T-helper 17 cell (primary cell): ENCODE results near the gene DIAPH3. TPM values are rescaled to one million over a fixed set of nuclear protein-coding genes. Genes with fewer than 3 reads are reported as not detected.

Experiments
- ATAC-seq: fragments of 150-1000 bp; cut with Tn5 transposase; 2 replicates; pipeline ENCODE4 v1.10.0; 2021; ENCODE audit warnings: mild to moderate bottlenecking, moderate library complexity
- DNase-seq, 3 donors: peaks; one replicate each; pipeline versions ENCODE4 v3.0.0 to v3.0.0-alpha.2; 2020 to 2021
- H3K9me3 ChIP-seq: one replicate; pipeline ENCODE4 v1.7.0; 2013; ENCODE audit warnings: low read length, mild to moderate bottlenecking; ENCODE audit not compliant: control insufficient read depth, poor library complexity, severe bottlenecking
- H3K27ac Mint-ChIP-seq: one replicate; pipeline ENCODE4 v1.8.0; 2022; ENCODE audit warnings: mild to moderate bottlenecking, moderate library complexity, mixed read lengths
- H3K27me3 Mint-ChIP-seq: one replicate; pipeline ENCODE4 v1.8.0; 2022; ENCODE audit warnings: mixed read lengths
- H3K36me3 Mint-ChIP-seq: one replicate; pipeline ENCODE4 v1.8.0; 2022; ENCODE audit warnings: low read depth, mixed read lengths
- H3K4me1 Mint-ChIP-seq: one replicate; pipeline ENCODE4 v1.8.0; 2022; ENCODE audit warnings: mild to moderate bottlenecking, mixed read lengths
- H3K4me3 Mint-ChIP-seq: one replicate; pipeline ENCODE4 v1.8.0; 2022; ENCODE audit warnings: mild to moderate bottlenecking, moderate library complexity, mixed read lengths
- total RNA-seq, 4 donors: library from RNA in 2 of 4; stranded (reverse) in 2 of 4; gene quantifications; one replicate each; pipeline ENCODE4 v1.2.3 and lab custom pipeline; 2022 to 2026

Gene DIAPH3
- total RNA-seq, 2 donors from 2014 or later = 0.42 TPM; not detected in 1

GRCh38 chr13:59679254-59679653, 484.5 kb downstream of the DIAPH3 start:
- H3K4me3 Mint-ChIP-seq = no peak overlapping the region
- H3K4me1 Mint-ChIP-seq = peaks cover 6% of the 10 kb centered on the region
- H3K36me3 Mint-ChIP-seq = no peaks in the 10 kb centered on the region
- no peak for DNase-seq
- no peak overlapping the region for H3K27ac Mint-ChIP-seq
- no peaks in the 10 kb centered on the region for H3K9me3 ChIP-seq
- no peak for ATAC-seq
- H3K27me3 Mint-ChIP-seq = no peaks in the 10 kb centered on the region

- peak; percentile 75 for ATAC-seq
- H3K9me3 ChIP-seq = no peaks in the 10 kb centered on the region
- Mint-ChIP-seq H3K27ac (no peak overlapping the region), H3K4me1 (peaks cover 4% of the 10 kb centered on the region), H3K36me3 (no peaks in the 10 kb centered on the region), H3K4me3 (no peak overlapping the region), H3K27me3 (no peaks in the 10 kb centered on the region)
- no peak for DNase-seq
Measured at GRCh38 chr13:59677966-59678814, 485.5 kb downstream of the DIAPH3 start.

GRCh38 chr13:59677430-59677829, 486.3 kb downstream of the DIAPH3 start:
- Mint-ChIP-seq H3K4me3 (no peak overlapping the region), H3K4me1 (peaks cover 6% of the 10 kb centered on the region), H3K27ac (no peak overlapping the region), H3K36me3 (no peaks in the 10 kb centered on the region), H3K27me3 (no peaks in the 10 kb centered on the region)
- ATAC-seq (no peak), DNase-seq (no peak)
- H3K9me3 ChIP-seq = no peaks in the 10 kb centered on the region

GRCh38 chr13:59674616-59675015, 489.1 kb downstream of the DIAPH3 start:
- H3K4me1 Mint-ChIP-seq = peaks cover 6% of the 10 kb centered on the region

GRCh38 chr13:59673286-59673685, 490.4 kb downstream of the DIAPH3 start:
- Mint-ChIP-seq H3K27ac (no peak overlapping the region), H3K36me3 (no peaks in the 10 kb centered on the region), H3K27me3 (no peaks in the 10 kb centered on the region), H3K4me3 (no peak overlapping the region), H3K4me1 (peaks cover 6% of the 10 kb centered on the region)
- no peak for ATAC-seq
- DNase-seq = no peak
- no peaks in the 10 kb centered on the region for H3K9me3 ChIP-seq

More at GRCh38 chr13:59674616-59675015, 489.1 kb downstream of the DIAPH3 start:
- H3K9me3 ChIP-seq = no peaks in the 10 kb centered on the region
- no peak for DNase-seq
- no peak for ATAC-seq
- Mint-ChIP-seq H3K27me3 (no peaks in the 10 kb centered on the region), H3K4me3 (no peak overlapping the region), H3K27ac (no peak overlapping the region), H3K36me3 (no peaks in the 10 kb centered on the region)

DNA sequence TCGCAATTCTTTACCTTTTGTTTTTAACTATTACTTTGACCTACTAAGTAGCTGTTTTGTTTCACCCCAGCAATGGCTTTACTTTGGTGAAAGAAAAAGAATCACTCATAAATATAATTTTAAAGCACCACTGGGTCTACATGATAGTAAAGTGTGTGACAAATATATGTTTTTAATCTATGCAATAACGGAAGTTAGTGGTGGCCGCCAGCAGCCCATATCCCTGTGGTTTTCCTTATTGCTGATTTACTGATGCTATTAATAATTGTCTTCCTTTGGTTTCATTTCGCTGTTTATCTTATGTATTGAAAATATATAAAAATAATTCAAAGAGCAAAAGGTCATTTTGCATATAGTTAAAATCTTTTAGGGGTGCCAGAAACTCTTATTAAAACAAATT, 491.3 kb downstream of the DIAPH3 start:
- no peaks in the 10 kb centered on the region for H3K9me3 ChIP-seq
- Mint-ChIP-seq H3K4me3 (no peak overlapping the region), H3K27me3 (no peaks in the 10 kb centered on the region), H3K27ac (no peak overlapping the region), H3K4me1 (peaks cover 6% of the 10 kb centered on the region), H3K36me3 (no peaks in the 10 kb centered on the region)
- ATAC-seq = no peak
- no peak for DNase-seq

DNA sequence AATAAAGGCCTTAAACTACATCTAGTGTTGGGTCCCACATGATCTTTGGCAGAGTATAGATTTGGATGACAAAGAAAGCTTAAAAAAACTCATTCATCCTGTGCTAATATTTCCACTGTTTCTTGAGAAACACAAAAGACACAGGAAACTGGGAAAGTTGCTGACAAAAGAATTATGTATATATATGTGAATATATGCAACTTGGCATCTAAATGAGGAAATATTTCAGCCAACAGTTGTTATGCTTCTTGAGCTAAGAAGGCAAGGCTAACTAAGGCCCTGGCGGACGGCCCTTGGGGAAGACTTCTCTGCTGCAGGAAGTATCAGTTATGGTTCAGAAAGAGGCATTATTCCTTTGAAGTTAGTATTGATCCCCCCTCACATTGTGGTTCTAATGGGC, 491.8 kb downstream of the DIAPH3 start:
- no peak overlapping the region for H3K4me3 Mint-ChIP-seq
- H3K9me3 ChIP-seq = no peaks in the 10 kb centered on the region
- H3K27me3 Mint-ChIP-seq = no peaks in the 10 kb centered on the region
- H3K4me1 Mint-ChIP-seq = peaks cover 6% of the 10 kb centered on the region
- no peak overlapping the region for H3K27ac Mint-ChIP-seq
- H3K36me3 Mint-ChIP-seq = no peaks in the 10 kb centered on the region
- no peak for DNase-seq
- ATAC-seq = no peak

- no peaks in the 10 kb centered on the region for H3K9me3 ChIP-seq
- Mint-ChIP-seq H3K4me1 (no peaks in the 10 kb centered on the region), H3K4me3 (no peak overlapping the region), H3K27ac (no peak overlapping the region), H3K36me3 (no peaks in the 10 kb centered on the region), H3K27me3 (no peaks in the 10 kb centered on the region)
- DNase-seq = no peak
- no peak for ATAC-seq
Measured at GRCh38 chr13:59666504-59666903, 497.2 kb downstream of the DIAPH3 start.

GRCh38 chr13:59665732-59666131, 498.0 kb downstream of the DIAPH3 start:
- Mint-ChIP-seq H3K4me1 (no peaks in the 10 kb centered on the region), H3K36me3 (no peaks in the 10 kb centered on the region), H3K4me3 (no peak overlapping the region), H3K27ac (no peak overlapping the region), H3K27me3 (no peaks in the 10 kb centered on the region)
- DNase-seq = no peak
- no peak for ATAC-seq
- H3K9me3 ChIP-seq = no peaks in the 10 kb centered on the region

DNA sequence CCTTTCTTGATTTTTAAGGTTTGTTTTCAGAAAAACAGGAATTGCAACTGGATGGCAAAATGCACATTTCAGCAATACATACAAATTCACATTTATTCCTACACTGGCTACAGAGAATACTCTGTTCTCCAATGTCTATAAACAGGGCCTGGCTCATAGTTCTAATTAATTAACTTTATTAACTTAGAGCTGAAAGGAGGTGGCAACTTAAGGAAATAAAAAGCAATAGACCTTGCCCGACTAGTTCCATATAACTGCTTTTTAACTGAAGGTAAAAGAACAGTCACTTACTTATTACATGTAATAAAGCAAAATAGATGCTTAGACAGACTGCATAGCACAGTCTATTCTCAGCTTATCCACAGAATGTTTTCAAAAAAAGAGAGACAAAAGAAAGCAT, 498.5 kb downstream of the DIAPH3 start:
- Mint-ChIP-seq H3K4me1 (no peaks in the 10 kb centered on the region), H3K27me3 (no peaks in the 10 kb centered on the region), H3K4me3 (no peak overlapping the region), H3K36me3 (no peaks in the 10 kb centered on the region), H3K27ac (no peak overlapping the region)
- ATAC-seq (no peak), DNase-seq (no peak)
- H3K9me3 ChIP-seq = no peaks in the 10 kb centered on the region

GRCh38 chr13:59664586-59664985, 499.1 kb downstream of the DIAPH3 start:
- Mint-ChIP-seq H3K27ac (no peak overlapping the region), H3K4me1 (no peaks in the 10 kb centered on the region), H3K27me3 (no peaks in the 10 kb centered on the region), H3K36me3 (no peaks in the 10 kb centered on the region), H3K4me3 (no peak overlapping the region)
- no peak for DNase-seq
- ATAC-seq = no peak
- H3K9me3 ChIP-seq = no peaks in the 10 kb centered on the region

DNA sequence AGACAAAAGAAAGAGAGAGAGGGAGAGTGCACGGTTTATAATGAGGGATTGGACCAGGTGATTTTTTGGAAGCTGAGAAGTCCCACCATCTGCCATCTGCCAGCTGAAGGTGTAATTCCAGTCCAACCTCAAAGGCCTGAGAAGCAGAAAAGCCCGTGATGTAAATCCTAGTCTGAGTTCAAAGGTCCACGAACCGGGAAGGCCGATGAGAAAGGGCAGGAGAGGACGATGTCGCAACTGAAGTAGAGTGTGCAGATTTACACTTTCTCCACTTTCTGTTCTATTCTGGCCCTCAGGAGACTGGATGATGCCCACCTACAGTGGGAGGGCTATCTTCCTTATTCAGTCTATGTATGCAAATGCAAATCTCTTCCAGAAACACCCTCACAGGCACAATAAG, 500.0 kb downstream of the DIAPH3 start:
- Mint-ChIP-seq H3K4me1 (no peaks in the 10 kb centered on the region), H3K27me3 (no peaks in the 10 kb centered on the region), H3K4me3 (no peak overlapping the region), H3K27ac (no peak overlapping the region), H3K36me3 (no peaks in the 10 kb centered on the region)
- DNase-seq = no peak
- H3K9me3 ChIP-seq = no peaks in the 10 kb centered on the region
- no peak for ATAC-seq

- no peaks in the 10 kb centered on the region for H3K9me3 ChIP-seq
- ATAC-seq (no peak), DNase-seq (no peak)
- H3K36me3 Mint-ChIP-seq = no peaks in the 10 kb centered on the region
- no peaks in the 10 kb centered on the region for H3K4me1 Mint-ChIP-seq
- H3K27me3 Mint-ChIP-seq = peaks cover 5% of the 10 kb centered on the region
- no peak overlapping the region for H3K4me3 Mint-ChIP-seq
- H3K27ac Mint-ChIP-seq = no peak overlapping the region
Measured at GRCh38 chr13:59660582-59660981, 503.1 kb downstream of the DIAPH3 start.

- no peak for ATAC-seq
- H3K9me3 ChIP-seq = no peaks in the 10 kb centered on the region
- no peak for DNase-seq
- Mint-ChIP-seq H3K4me3 (no peak overlapping the region), H3K27ac (no peak overlapping the region), H3K36me3 (no peaks in the 10 kb centered on the region), H3K4me1 (no peaks in the 10 kb centered on the region), H3K27me3 (peaks cover 5% of the 10 kb centered on the region)
Measured at GRCh38 chr13:59659981-59660380, 503.7 kb downstream of the DIAPH3 start.
